ENCODE data around the gene SCGB1C1.

- TF ChIP-seq CTCF (conservative IDR thresholded peaks at IDR 0.05; ENCODE audit: low read length) (no peak), EZH2phosphoT487 (IDR thresholded peaks at IDR 0.05; ENCODE audit: borderline replicate concordance) (no peak)
Measured at GRCh38 chr11:223884-224283, 31.0 kb downstream of the SCGB1C1 start.

All from Loucy (cell line).